Measurements from ENCODE around the gene C1orf159.

DNA sequence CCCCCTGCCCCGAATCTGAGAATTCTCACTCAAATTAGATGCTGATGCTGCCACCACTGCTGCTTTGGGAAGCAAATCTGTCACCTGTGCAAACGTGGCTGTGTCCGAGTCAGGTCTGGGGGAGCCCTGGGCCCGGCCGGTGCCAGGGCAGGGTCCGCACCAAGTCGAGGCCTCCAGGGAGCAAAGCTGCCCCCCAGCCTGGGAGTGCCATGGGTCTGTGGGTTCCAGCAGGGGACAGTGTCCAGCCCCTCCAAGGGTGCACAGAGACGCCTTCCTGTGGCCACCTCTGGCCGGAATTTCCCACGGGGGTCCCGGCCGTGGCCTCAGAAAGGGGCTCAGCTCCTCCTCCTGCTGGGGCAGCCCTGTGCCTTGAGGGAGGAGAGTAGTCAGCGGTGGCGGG, 30.1 kb upstream of the C1orf159 start:
- TF ChIP-seq CTCF (IDR thresholded peaks at IDR 0.05; ENCODE audit: insufficient read depth, low read length): no peak
- no peak for TF ChIP-seq POLR2AphosphoS5 (IDR thresholded peaks at IDR 0.05; ENCODE audit: low read depth)
- no peak for TF ChIP-seq REST (IDR thresholded peaks at IDR 0.05; ENCODE audit: insufficient replicate concordance, low read depth)
- TF ChIP-seq GABPA (IDR thresholded peaks at IDR 0.05; ENCODE audit: low read depth): no peak
